ENCODE results near the gene NBEAL1. TPM values are rescaled to one million over a fixed set of nuclear protein-coding genes. Genes with fewer than 3 reads are reported as not detected.

NBEAL1 gene
- total and polyA plus RNA-seq, 2 experiments from 2014 or later = 13.3 to 21.8 TPM

- no peak for TF ChIP-seq ZNF462 (CRISPR knock-in tag; IDR thresholded peaks at IDR 0.05)
- no peak for TF ChIP-seq POLR2AphosphoS5 (IDR thresholded peaks at IDR 0.05; ENCODE audit: low read depth)
- no peak for TF ChIP-seq EZH2phosphoT487 (IDR thresholded peaks at IDR 0.05; ENCODE audit: unreplicated experiment)
- no peak for TF ChIP-seq CREB1 (CRISPR knock-in tag; IDR thresholded peaks at IDR 0.05; ENCODE audit: low read depth)
- no peak for TF ChIP-seq ZNF114 (CRISPR knock-in tag; IDR thresholded peaks at IDR 0.05)
- TF ChIP-seq REST (IDR thresholded peaks at IDR 0.05; ENCODE audit: unreplicated experiment) = no peak
- no peak for TF ChIP-seq ZNF331 (CRISPR knock-in tag; IDR thresholded peaks at IDR 0.05; ENCODE audit: low read depth)
- no peak for TF ChIP-seq ETS1 (IDR thresholded peaks at IDR 0.05)
- no peak for TF ChIP-seq EZH2 (IDR thresholded peaks at IDR 0.05; ENCODE audit: low read depth, unreplicated experiment)
- no peak for TF ChIP-seq NANOG (IDR thresholded peaks at IDR 0.05; ENCODE audit: borderline replicate concordance)
These were observed 28.6 kb downstream of the NBEAL1 start (continued) for GRCh38 chr2:203043226-203043625.

Measured in GM23338 (cell line).